ENCODE results near the gene LRTM1.

GRCh38 chr3:54954022-54954421 lies 26.2 kb upstream of the LRTM1 start:
- TF ChIP-seq EP300 (IDR thresholded peaks at IDR 0.05; ENCODE audit: low read depth): no peak
- no peak for TF ChIP-seq CTCF (IDR thresholded peaks at IDR 0.05)
- TF ChIP-seq POLR2A (IDR thresholded peaks at IDR 0.05): no peak
- no peak for TF ChIP-seq POLR2AphosphoS5 (IDR thresholded peaks at IDR 0.05)
